Stimulated activated CD4-positive, alpha-beta T cell treated with anti-CD3 and anti-CD28 coated beads, Interleukin-2, amount 100 ng/mL, for 24 hours (primary cell): ENCODE measurements around the gene ZFHX2.

Source experiments
- DNase-seq, 2 donors: peaks; one replicate each; pipeline ENCODE4 v3.0.0-alpha.2; 2020

The ZFHX2 gene

DNA sequence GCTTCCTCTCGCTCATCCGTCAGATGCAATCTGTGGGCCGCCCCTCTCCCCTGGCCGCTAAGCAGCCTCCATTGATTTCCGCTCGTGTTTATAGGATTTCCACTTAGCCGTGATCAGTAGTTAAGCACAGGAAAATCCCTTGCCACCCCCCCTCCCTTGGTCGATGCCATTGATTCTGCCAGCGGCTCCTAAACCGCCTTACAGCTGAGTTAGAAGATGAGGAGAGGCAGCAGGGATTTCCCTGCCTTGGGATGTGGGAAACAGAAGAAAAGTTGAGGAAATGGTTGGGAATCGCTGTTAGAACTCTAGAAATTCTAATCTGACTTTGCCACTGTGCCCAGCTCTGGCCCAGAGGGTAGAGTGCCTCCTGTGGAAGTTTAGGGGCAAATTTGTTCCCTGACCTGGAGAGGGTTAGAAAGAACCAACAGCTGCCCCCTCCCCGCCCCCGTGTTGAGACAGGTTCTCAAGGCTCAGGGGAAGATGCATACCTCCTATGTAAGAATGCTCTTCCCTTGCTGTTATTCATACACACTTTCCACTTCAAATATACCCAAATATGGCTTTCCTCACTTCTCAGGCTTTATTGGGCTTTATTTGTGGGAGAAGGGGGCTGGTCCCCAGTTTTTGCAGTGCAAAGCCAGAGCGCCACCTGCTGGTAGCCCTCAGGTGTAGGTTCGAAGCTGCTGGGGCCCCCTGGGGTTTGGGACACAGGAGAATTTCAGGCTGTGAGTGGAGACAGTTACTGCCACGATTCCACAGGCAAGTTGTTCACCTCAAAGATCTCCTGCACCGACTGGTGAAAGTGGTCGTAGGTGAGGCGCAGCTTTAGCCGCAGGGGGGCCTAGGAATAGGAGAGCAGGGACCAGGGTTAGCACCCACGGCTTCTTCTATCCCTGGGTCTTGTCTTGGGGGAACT, 7.7 kb upstream of the ZFHX2 start:
- DNase-seq, result peak; percentile 78 to 81

- no peak for DNase-seq
Observed at GRCh38 chr14:23558346-23559009, 6.9 kb upstream of the ZFHX2 start.

GRCh38 chr14:23557946-23558345, 6.4 kb upstream of the ZFHX2 start:
- DNase-seq, result no peak

DNA sequence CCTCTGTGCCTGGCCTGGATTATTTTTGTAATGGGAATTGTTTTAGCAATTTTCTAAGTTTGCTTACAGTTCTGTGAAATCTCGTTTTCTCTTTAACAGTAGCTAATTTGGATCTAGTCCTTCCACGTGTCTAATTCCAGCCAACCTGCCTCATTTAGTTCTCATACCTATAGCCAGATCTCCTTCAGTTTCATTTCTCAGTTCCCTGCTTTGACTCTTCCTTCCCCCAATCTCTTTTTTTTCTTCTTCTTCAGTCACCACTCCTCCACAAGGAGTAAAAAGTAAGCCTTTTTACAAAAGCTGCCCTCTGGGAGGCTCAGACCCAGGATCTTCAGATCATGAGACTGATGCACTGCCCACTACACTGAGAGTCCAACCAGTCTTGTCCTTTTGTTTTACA, 6.0 kb upstream of the ZFHX2 start:
- no peak for DNase-seq

DNA sequence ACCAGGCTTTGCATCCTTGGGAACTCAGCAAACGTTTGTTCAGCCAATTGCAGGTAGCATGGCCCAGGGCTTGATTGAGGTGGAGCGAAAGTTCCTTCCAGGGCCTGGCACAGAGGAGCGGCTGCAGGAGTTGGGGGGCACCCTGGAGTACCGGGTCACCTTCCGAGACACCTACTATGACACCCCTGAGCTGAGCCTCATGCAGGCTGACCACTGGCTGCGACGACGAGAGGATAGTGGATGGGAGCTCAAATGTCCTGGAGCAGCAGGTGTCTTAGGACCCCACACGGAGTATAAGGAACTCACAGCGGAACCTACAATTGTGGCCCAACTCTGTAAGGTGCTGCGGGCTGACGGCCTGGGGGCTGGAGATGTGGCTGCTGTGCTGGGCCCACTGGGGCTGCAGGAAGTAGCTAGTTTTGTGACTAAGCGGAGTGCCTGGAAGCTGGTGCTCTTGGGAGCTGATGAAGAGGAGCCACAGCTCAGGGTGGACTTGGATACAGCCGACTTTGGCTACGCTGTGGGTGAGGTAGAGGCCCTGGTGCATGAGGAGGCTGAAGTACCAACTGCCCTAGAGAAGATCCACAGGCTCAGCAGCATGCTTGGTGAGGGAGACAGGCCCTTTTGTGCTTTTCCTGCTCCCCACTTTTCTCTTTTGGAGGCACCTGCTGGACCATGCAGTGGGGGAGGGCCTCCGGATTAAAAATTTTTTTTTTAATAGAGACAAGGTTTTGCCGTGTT, 5.3 kb upstream of the ZFHX2 start:
- DNase-seq, result no peak

DNA sequence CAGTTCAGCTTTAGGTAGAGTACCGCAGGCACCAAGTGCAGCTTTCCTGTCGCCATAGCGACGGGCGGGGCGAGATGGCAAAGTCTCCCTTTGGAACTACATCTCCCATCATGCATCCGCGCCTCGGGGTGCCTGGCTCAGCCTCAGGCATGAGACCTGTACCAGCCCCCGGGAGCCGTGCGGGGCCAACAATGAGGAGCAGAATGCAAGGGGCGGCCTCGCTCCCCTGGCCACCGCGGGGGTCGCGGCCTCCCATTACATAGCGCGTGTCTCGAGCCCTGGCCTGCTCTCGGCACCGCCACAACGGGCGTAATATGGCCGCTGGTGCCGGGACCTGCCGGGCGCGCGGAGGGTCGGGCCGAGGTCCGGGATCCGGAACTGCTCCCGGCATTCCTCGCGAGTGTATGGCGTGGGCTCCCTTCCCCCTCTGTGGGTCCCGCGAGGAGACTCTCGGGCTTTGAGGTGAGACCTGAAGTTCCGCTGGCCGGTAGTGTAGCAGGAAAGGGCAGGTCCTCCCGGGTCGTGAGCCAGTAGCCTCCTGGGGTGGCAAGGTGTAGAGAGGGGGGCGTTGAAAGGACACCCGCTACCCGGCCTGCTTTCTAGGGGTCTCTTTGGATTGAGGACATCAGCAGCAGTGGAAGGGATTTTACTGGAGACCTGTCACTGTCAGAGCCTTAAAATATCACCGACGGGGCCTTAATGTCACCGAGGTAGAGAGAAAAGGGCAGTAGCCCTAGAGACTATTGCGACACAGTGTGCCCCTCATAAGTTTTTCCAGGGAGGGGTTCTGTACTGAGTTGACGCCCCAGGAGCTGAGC, 4.5 kb upstream of the ZFHX2 start, which contains the start of gene THTPA:
Gene THTPA (plus strand): TSS at position 390 of the 818 bp plus-strand sequence. CDS start 487 bp downstream, outside the sequence.
- DNase-seq, result peak; percentile 93

DNA sequence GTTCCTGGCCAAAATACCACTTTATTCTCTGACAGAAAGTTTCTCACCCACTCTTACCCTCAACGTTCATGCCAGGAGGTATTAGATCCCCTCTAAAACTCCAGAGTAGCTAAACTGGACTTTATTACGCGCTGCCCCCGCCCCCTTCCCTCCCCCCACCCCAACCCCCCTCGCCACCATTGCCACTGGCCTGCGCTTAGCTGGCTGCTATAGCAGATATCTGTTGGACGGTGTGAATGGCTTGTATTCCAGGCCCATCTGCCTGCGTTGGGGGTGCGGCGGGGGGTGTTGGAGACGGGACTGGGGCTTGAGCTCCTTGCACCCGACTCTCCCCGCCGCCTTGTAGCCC, 3.9 kb upstream of the ZFHX2 start:
- DNase-seq, result no peak

DNA sequence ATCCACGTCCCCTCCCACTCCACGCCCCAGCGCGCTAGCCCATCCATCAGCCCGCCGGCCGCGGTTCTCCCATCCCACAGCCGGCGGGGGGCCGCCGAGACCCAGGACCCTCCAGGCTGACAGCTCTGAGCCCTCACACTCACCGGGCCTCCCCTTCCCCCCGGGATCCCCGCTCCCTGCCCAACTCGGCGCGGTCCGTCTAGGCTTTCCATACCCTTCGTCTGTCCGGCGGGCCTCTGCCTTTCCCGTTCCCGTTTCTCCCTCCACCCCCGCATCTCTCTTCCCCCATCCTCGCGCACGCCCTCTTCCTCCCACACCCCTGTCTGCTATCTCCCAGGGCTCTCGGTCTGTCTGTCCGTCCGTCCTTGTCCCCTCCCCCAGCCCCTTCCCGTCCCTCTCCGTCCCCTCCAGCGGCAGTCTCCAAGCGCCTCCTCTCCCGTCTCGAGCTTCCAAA, 726 bp downstream of the ZFHX2 start:
- DNase-seq, result no peak

DNA sequence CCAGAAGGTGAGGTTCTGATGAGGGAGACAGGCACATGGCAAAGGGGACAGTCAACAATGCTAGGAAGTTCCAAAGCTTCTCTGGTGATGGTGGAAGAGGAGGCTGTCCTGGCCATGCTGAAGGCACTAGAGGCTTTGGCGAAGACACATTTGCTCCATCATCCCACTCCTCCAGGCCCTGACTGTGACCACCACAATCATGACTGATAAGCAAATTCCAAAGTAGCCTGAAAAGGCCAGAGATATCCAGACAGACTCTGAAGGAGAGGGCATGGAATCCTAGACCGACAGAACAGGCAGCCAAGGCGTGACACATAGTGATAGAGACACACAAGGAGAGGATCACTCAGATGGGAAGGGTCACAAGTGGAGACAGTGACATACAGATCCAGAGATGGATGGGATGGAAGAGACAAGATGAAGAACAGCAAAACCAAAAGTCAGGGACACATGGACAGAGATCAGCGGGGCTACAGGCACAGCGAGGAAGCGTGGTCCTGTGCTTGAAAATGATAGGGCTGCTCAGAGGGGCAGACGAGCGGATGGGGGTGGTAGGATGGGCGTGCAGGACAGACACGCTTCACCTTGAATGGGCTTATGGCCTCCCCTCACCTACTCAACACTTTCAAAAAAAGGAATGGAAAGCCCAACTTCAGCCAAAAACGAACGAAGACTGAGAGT, 1.3 kb downstream of the ZFHX2 start:
- no peak for DNase-seq

DNA sequence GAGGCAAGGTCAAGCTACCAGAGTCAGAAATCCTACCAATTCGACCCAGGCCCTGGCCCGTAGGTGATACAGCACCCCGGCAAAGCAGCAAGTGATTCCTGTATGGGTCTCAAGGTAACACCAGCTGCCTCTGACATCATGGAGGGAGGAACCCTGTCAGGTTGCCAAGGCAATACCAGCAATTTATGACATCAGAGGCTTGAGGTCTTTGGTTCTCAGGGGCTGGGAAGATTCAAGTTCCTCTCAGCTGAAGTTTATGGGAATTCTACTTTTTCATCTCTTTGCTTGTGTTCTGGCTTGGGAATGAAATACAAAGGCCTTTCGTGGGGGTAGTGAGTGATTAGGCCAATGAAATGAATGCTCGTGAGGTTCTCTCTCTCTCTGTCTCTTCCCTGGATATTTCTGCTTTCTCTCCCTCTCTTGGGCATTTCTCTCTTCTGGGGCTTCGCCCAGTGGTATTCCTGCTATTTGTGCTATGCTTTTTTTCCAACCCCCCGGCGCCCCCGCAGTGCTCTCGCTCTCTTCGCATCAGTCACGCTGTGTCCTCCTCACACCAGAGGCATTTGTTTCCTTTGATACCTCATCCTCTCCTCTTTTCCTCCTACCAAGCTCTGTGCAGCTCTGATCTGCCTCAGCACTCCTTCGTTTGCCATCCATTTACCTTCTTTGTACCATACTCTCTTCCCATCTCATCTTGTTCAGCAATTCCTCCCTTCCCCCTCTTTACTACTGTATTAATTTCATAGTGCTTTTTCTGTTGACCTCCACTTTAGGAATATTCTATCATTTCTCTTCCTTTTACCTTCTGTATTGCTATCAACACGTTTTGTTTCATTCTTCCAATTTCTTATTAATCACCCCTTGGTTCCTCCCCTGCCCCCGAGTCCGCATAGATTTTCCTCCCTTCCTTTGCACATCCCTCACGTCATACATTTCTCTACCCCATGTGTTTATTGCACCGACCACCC, 2.9 kb downstream of the ZFHX2 start:
- no peak for DNase-seq

- DNase-seq, result no peak
Observed at GRCh38 chr14:23547924-23548323, 3.6 kb downstream of the ZFHX2 start.

GRCh38 chr14:23546450-23547035, 5.0 kb downstream of the ZFHX2 start:
- DNase-seq, result no peak

GRCh38 chr14:23545740-23546365, 5.7 kb downstream of the ZFHX2 start:
- no peak for DNase-seq

DNA sequence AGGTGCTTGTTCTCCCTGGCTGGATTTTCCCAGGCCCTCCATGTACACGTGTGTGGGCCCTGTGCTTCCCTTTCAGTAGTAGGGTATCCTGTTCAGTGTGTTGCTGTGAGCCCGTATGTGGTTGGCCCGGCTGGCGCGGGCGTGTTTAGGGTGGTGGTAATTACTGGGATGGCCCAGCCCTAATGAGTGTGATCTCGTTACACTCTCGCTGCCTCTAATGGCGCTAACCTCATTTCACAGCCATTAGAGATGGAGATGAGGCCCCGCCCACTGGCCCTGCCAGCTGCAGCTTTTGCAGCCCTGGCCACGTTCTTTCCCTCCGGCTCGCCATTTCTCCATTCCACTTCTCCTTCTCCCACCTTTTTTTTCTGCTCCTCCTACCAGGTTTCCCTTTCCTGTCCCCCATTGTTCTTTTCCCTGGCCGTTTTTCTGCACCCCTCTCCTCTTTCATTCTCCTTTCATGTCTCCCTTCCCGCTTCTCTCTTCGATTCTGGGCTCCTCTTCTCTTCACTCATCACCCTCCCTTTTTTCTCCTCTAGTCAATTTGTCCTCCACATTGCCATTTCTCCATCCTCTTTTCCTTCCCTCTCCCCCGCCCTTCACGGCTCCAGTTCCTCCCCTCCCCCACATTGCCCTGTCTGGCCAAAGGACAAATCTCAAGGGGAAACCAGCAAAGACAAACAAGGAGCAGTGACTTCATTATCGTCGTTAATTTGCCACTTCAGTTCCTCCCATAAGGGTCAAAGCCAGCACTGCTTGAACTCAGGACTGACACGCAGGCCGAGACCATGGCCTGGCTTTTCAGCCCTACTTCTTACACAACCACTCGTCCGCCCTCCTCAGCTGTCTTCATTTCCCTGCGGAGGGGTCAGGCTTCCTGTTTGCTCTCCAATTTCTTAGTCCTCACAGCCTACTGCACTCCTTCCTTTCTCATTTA, 6.8 kb downstream of the ZFHX2 start:
- no peak for DNase-seq

GRCh38 chr14:23543403-23543802, 8.2 kb downstream of the ZFHX2 start:
- no peak for DNase-seq

DNA sequence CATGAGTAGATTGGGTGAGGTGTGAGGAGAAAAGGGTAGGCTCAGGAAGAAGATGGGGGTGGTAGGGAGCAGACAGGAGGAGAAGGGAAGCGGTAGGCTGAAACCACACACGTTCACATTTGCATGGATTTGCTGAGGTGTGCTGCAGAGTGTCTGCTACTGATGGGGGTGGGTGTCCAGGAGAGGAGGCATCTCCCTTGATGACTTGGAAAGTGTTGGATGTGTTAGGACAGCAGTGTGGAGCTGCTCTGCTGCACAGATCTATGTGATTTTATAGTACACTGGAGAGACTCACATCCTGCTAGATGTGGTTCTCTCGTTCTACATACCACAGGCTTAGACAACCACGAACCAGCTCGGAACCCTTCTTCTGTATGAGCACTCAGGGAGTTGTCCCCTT, 9.3 kb downstream of the ZFHX2 start:
- DNase-seq, result no peak

DNA sequence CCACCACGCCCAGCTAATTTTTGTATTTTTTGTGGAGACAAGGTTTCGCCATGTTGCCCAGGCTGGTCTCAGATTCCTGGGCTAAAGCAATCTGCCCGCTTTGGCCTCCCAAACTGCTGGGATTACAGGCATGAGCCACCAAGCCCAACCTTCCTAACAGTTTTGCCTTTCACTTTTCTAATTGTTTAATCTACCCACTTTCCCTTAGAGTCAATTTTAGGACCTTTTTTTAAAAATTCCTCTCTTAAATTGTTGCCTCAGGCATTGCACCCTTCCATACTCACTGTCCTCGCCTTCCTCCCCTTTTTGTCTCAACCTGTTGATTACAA, 11.5 kb downstream of the ZFHX2 start:
- no peak for DNase-seq

- DNase-seq, result no peak
Observed at GRCh38 chr14:23539248-23540140, 12.1 kb downstream of the ZFHX2 start.
